ENCODE data around the gene CYP2D6.
"Not testable (repeated sequence)": the region's sequence is repeated elsewhere in the genome, so short reads cannot be mapped to it uniquely, and the experiment has no call there.

CYP2D6 gene

GRCh38 chr22:42131562-42131961 lies 952 bp upstream of the CYP2D6 start:
- no peak for DNase-seq

GRCh38 chr22:42130182-42130581 lies 428 bp downstream of the CYP2D6 start:
- not testable (repeated sequence) for DNase-seq

- DNase-seq, result peak; percentile 48
Observed at GRCh38 chr22:42128776-42129694, 1.6 kb downstream of the CYP2D6 start.

GRCh38 chr22:42128007-42128406 lies 2.6 kb downstream of the CYP2D6 start:
- DNase-seq, result not testable (repeated sequence)

- no peak for DNase-seq
Observed at GRCh38 chr22:42127606-42128005, 3.0 kb downstream of the CYP2D6 start.

GRCh38 chr22:42123529-42123928 lies 7.1 kb downstream of the CYP2D6 start:
- DNase-seq, result not testable (repeated sequence)

- DNase-seq, result peak; percentile 58
Observed at GRCh38 chr22:42120231-42121021, 10.2 kb downstream of the CYP2D6 start.

GRCh38 chr22:42116848-42117424 lies 13.7 kb downstream of the CYP2D6 start:
- peak; percentile 36 for DNase-seq

- DNase-seq, result not testable (repeated sequence)
Observed at GRCh38 chr22:42115420-42115830, 15.2 kb downstream of the CYP2D6 start.

- peak; percentile 27 for DNase-seq
Observed at GRCh38 chr22:42114721-42115120, 15.9 kb downstream of the CYP2D6 start.

GRCh38 chr22:42112793-42113192 lies 17.8 kb downstream of the CYP2D6 start:
- DNase-seq, result not testable (repeated sequence)

- no peak for DNase-seq
Observed at GRCh38 chr22:42111798-42112197, 18.8 kb downstream of the CYP2D6 start.

GRCh38 chr22:42108848-42109247 lies 21.8 kb downstream of the CYP2D6 start:
- no peak for DNase-seq

- DNase-seq, result not testable (repeated sequence)
Observed at GRCh38 chr22:42104332-42104860, 26.2 kb downstream of the CYP2D6 start.

GRCh38 chr22:42101199-42101598 lies 29.4 kb downstream of the CYP2D6 start:
- DNase-seq, result no peak

GRCh38 chr22:42091455-42091782 lies 39.2 kb downstream of the CYP2D6 start:
- DNase-seq, result no peak

- peak; percentile 99 for DNase-seq
Observed at GRCh38 chr22:42090596-42091454, 39.8 kb downstream of the CYP2D6 start, which contains the start of gene NDUFA6. Gene NDUFA6 (minus strand): TSS chr22:42090772. CDS start chr22:42090744, 28 bp downstream.

GRCh38 chr22:42086051-42086450 lies 44.6 kb downstream of the CYP2D6 start:
- DNase-seq, result no peak

GRCh38 chr22:42084874-42085273 lies 45.7 kb downstream of the CYP2D6 start:
- DNase-seq, result no peak

GRCh38 chr22:42083119-42083518 lies 47.5 kb downstream of the CYP2D6 start:
- DNase-seq, result no peak

GRCh38 chr22:42080287-42080686 lies 50.3 kb downstream of the CYP2D6 start:
- DNase-seq, result peak; percentile 27
